ENCODE data around the gene STK11IP.

The STK11IP gene

DNA sequence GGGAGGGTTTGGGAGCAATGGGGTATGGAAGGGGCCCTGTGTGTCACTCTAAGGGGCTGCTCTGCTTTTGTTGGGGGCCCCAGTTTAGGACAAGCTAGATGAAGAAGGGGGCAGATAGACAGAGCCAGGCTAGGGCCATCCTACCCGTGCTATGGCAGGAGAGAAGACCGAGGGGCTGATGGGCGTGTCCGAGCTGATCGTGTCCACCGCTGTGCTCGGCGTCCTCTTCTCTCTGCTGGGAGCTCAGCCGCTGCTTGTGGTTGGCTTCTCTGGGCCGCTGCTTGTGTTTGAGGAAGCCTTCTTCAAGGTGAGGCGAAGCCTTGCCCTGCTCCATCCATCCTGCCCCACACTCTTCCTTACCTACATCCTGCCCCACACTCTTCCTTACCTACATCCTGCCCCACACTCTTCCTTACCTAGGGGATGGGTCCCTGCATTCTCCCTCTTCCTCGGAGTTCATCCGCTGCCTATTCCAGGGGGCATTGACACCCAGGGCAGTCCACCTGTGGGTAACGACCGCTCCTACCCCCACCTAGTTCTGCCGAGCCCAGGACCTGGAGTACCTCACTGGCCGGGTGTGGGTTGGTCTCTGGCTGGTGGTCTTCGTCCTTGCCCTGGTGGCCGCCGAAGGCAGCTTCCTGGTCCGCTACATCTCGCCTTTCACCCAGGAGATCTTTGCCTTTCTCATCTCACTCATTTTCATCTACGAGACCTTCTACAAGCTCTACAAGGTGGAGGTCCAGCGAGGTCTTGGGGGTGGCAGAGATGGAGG lies 38.7 kb downstream of the STK11IP start:
- no peak overlapping the region for H3K27ac ChIP-seq (replicated peaks)
- TF ChIP-seq GABPA (IDR thresholded peaks at IDR 0.05; ENCODE audit: low read depth) (no peak), POLR2AphosphoS5 (IDR thresholded peaks at IDR 0.05; ENCODE audit: low read depth) (no peak)
- H3K4me3 ChIP-seq (replicated peaks; ENCODE audit: insufficient read depth, low read length), result no peak overlapping the region
- no peaks in the 10 kb centered on the region for H3K27me3 ChIP-seq (ENCODE audit: insufficient read depth, poor library complexity, severe bottlenecking)
- no peak for DNase-seq (ENCODE audit: low read depth in 1 of 2, low spot score in 1 of 2)

DNA sequence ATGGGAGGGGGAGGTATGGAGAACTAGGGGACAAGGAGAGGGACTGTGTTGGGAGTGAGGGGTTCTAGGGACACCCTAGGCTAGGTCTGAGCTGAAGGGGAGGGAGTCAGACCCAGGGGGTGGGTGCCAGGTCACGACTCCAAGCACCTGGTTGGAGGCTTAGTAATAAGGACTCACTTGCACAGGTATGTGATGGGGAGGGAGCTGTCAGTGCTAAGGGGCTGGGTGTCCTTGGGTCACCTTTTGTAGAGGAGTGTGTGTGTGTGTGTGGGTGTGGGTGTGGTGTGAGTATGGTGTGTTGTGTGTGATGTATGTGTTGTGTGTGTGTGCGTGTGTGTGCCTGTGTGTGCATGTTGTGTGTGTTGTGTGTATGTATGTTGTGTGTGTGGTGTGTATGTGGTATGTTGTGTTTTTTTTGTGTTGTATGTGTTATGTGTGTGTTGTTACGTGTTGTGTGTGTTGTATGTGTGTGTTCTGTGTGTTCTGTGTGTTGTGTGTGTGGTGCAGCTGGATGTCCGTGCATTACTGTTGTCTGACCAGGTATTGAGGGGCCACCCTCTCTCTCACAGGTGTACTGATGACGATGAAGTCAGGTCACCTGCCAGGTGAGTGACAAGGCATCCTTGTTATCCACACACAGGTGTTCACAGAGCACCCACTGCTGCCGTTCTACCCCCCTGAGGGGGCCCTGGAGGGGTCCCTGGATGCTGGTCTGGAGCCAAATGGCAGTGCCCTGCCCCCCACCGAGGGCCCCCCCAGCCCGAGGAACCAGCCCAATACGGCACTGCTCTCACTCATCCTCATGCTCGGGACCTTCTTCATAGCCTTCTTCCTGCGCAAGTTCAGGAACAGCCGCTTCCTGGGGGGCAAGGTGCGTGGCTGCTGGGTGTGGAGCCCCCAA lies 39.5 kb downstream of the STK11IP start:
- no peak overlapping the region for H3K4me3 ChIP-seq (replicated peaks; ENCODE audit: insufficient read depth, low read length)
- TF ChIP-seq REST (IDR thresholded peaks at IDR 0.05; ENCODE audit: insufficient replicate concordance, low read depth) (no peak), GABPA (IDR thresholded peaks at IDR 0.05; ENCODE audit: low read depth) (no peak), POLR2AphosphoS5 (IDR thresholded peaks at IDR 0.05; ENCODE audit: low read depth) (no peak)
- H3K27ac ChIP-seq (replicated peaks), result no peak overlapping the region
- H3K27me3 ChIP-seq (ENCODE audit: insufficient read depth, poor library complexity, severe bottlenecking), result no peaks in the 10 kb centered on the region
- no peak for DNase-seq (ENCODE audit: low read depth in 1 of 2, low spot score in 1 of 2)

- H3K27ac ChIP-seq (replicated peaks), result no peak overlapping the region
- TF ChIP-seq SPI1 (IDR thresholded peaks at IDR 0.05; ENCODE audit: borderline replicate concordance, low read depth), result no peak
- TF ChIP-seq CTCF (IDR thresholded peaks at IDR 0.05; ENCODE audit: insufficient read depth, low read length), result no peak
- TF ChIP-seq REST (IDR thresholded peaks at IDR 0.05; ENCODE audit: insufficient replicate concordance, low read depth), result no peak
- no peak for TF ChIP-seq POLR2AphosphoS5 (IDR thresholded peaks at IDR 0.05; ENCODE audit: low read depth)
- TF ChIP-seq GABPA (IDR thresholded peaks at IDR 0.05; ENCODE audit: low read depth), result no peak
- no peaks in the 10 kb centered on the region for H3K27me3 ChIP-seq (ENCODE audit: insufficient read depth, poor library complexity, severe bottlenecking)
- no peak overlapping the region for H3K4me3 ChIP-seq (replicated peaks; ENCODE audit: insufficient read depth, low read length)
- no peak for DNase-seq (ENCODE audit: low read depth in 1 of 2, low spot score in 1 of 2)
These were observed 40.2 kb downstream of the STK11IP start for GRCh38 chr2:219637842-219638185.

GRCh38 chr2:219638217-219638947 lies 40.7 kb downstream of the STK11IP start:
- Histone ChIP-seq H3K27me3 (ENCODE audit: insufficient read depth, poor library complexity, severe bottlenecking) (no peaks in the 10 kb centered on the region), H3K27ac (replicated peaks) (no peak overlapping the region), H3K4me3 (replicated peaks; ENCODE audit: insufficient read depth, low read length) (no peak overlapping the region)
- no peak for DNase-seq (ENCODE audit: low read depth in 1 of 2, low spot score in 1 of 2)
- TF ChIP-seq POLR2AphosphoS5 (IDR thresholded peaks at IDR 0.05; ENCODE audit: low read depth) (no peak), REST (IDR thresholded peaks at IDR 0.05; ENCODE audit: insufficient replicate concordance, low read depth) (no peak), CTCF (IDR thresholded peaks at IDR 0.05; ENCODE audit: insufficient read depth, low read length) (no peak), SPI1 (IDR thresholded peaks at IDR 0.05; ENCODE audit: borderline replicate concordance, low read depth) (no peak), GABPA (IDR thresholded peaks at IDR 0.05; ENCODE audit: low read depth) (no peak)
